Large intestine (tissue), 3 donors: ENCODE measurements around the gene TUBGCP2. TPM values are rescaled to one million over a fixed set of nuclear protein-coding genes. Genes with fewer than 3 reads are reported as not detected.

Experiments
- DNase-seq, 2 donors: peaks; one replicate each; pipeline versions ENCODE4 v3.0.0 to v3.0.0-alpha.2; 2013
- H3K27ac ChIP-seq: one replicate; pipeline ENCODE4 v1.5.1; 2013; ENCODE audit warnings: low read length
- H3K27me3 ChIP-seq: 2 replicates; pipeline ENCODE4 v1.6.1; 2013; ENCODE audit warnings: low read length; ENCODE audit not compliant: control insufficient read depth, insufficient read depth
- H3K36me3 ChIP-seq: 2 replicates; pipeline ENCODE4 v1.6.1; 2013; ENCODE audit warnings: low read length; ENCODE audit not compliant: control insufficient read depth, insufficient read depth
- H3K4me1 ChIP-seq: one replicate; pipeline ENCODE4 v1.6.1; 2013; ENCODE audit warnings: low read length; ENCODE audit not compliant: control insufficient read depth, insufficient read depth
- H3K4me3 ChIP-seq: one replicate; pipeline ENCODE4 v1.5.1; 2013; ENCODE audit warnings: low read length
- H3K9me3 ChIP-seq: one replicate; pipeline ENCODE4 v1.6.1; 2013; ENCODE audit warnings: mild to moderate bottlenecking, low read depth, low read length, moderate library complexity; ENCODE audit not compliant: control insufficient read depth
- WGBS: methylation state at CpG from one replicate; pipeline ENCODE4 v1.1.5; 2013; ENCODE audit warnings: low lambda C conversion rate; ENCODE audit not compliant: insufficient coverage; 5-methylcytosine and 5-hydroxymethylcytosine counted together
- polyA plus RNA-seq: library from polyadenylated mRNA; unstranded; fragments of 120-200 nt; gene quantifications from one replicate; pipeline ENCODE4 v1.2.1, GENCODE V29; 2013

The TUBGCP2 gene
- polyA plus RNA-seq, 1 donor, result 53.2 TPM

GRCh38 chr10:133334503-133335245 is 26.0 kb upstream of the TUBGCP2 start:
- peaks cover 73% of the 10 kb centered on the region for H3K27me3 ChIP-seq
- no CpG with 5 or more reads among the region's 51 CpGs for WGBS
- H3K27ac ChIP-seq, result no peak overlapping the region
- no peak overlapping the region for H3K4me3 ChIP-seq
- peak in 1 of 2 donors; percentile 19 for DNase-seq
- peaks cover 7% of the 10 kb centered on the region for H3K4me1 ChIP-seq
- peaks cover 35% of the 10 kb centered on the region for H3K9me3 ChIP-seq
- no peaks in the 10 kb centered on the region for H3K36me3 ChIP-seq

DNA sequence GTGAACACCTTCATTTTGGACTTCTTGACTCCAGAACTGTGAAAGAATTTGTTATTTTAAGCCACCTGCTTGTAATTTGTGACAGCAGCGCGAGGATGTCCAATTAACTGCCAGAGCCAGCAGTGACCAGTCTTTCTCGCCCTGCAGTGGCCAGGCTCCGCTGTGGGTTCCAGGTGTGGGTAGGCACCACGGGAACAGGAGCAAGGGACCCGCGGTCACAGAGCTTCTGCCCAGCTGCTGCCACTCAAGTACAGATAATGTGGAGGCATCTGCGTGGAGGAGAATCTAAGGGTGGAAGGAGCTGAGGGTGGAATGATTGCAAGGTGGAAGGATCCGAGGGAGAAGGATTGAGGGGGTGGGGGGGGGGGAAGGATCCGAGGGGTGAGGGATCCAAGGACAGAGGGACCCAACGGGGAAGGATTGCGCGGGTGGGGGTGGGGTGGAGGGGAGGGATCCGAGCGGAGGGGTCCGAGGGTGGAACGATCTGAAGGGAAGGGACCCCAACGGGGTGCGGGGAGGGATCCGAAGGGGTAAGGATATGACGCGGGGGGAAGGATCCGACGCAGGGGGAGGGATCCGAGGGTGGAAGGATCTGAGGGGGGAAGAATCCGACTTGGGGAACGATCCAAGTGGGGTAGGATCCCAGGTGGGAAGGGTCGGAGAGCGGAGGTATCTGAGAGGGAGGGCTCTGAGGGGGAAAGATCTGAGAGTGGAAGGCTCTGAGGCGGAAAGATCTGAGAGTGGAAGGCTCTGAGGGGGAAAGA is 24.4 kb upstream of the TUBGCP2 start:
- peaks cover 85% of the 10 kb centered on the region for H3K27me3 ChIP-seq
- DNase-seq, result no peak
- WGBS, result 78% methylated on average over 7 of the region's 30 CpGs
- no peak overlapping the region for H3K27ac ChIP-seq
- H3K4me1 ChIP-seq, result peaks cover 7% of the 10 kb centered on the region
- no peaks in the 10 kb centered on the region for H3K36me3 ChIP-seq
- peaks cover 26% of the 10 kb centered on the region for H3K9me3 ChIP-seq
- no peak overlapping the region for H3K4me3 ChIP-seq

GRCh38 chr10:133329491-133330202 is 21.0 kb upstream of the TUBGCP2 start:
- WGBS, result 4% methylated on average over 5 of the region's 37 CpGs
- Histone ChIP-seq H3K4me3 (peak overlapping the region; percentile 4), H3K36me3 (no peaks in the 10 kb centered on the region), H3K27me3 (peaks cover 84% of the 10 kb centered on the region), H3K4me1 (peaks cover 11% of the 10 kb centered on the region), H3K9me3 (peaks cover 14% of the 10 kb centered on the region), H3K27ac (no peak overlapping the region)
- peak; percentile 73 to 79 for DNase-seq

GRCh38 chr10:133328358-133329343 is 20.0 kb upstream of the TUBGCP2 start:
- Histone ChIP-seq H3K4me1 (peaks cover 11% of the 10 kb centered on the region), H3K27ac (no peak overlapping the region), H3K4me3 (no peak overlapping the region), H3K9me3 (peaks cover 11% of the 10 kb centered on the region), H3K27me3 (peaks cover 80% of the 10 kb centered on the region), H3K36me3 (no peaks in the 10 kb centered on the region)
- WGBS, result no CpG with 5 or more reads among the region's 15 CpGs
- DNase-seq, result no peak

- Histone ChIP-seq H3K4me1 (peaks cover 11% of the 10 kb centered on the region), H3K9me3 (peaks cover 8% of the 10 kb centered on the region), H3K4me3 (no peak overlapping the region), H3K27me3 (peaks cover 75% of the 10 kb centered on the region), H3K27ac (no peak overlapping the region), H3K36me3 (no peaks in the 10 kb centered on the region)
- DNase-seq, result no peak
- WGBS, result no CpG with 5 or more reads among the region's 12 CpGs
Observed at GRCh38 chr10:133327651-133328357, 19.1 kb upstream of the TUBGCP2 start.

DNA sequence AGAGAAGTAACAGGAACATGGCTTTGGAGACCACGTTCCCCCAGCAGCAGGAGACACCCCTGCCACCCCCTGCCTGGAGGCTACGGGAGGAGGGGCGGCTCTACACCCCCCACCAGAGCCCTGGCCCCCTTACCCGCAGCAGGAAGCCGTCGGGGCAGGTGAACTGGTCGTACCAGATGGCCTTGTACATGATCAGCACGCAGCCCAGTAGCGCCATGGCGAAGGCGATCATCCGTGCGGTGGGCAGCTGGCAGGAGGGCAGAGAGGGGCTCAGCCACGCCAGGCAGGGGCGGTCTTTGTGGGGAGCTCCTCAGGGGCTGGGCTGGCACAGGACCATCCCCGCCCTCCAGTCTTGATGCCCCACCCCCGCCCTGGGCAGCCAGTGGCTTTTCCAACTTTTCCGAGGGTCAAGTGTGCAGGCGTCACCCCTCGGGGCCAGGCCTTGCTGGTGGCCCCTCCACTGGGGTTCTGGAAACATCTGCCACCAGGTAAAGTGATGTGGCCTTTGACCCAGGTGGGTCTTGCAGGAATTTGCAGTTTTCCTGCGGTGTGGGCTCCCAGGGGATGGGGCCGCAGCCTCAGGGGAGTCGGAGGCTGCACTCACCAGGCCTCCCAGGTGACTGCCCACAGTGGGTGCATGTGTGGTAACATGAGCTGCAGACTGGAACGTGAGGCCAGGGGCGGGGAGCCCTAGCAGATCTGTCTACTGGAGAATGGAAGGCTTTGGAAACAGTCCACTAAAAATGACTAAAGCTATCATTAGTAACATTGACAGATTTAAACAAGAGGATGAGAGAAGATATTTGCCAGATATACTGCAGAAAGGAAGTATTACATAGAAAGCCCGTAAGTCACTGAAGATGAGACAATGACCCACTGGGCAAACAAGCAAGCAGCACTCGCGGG is 18.3 kb upstream of the TUBGCP2 start:
- Histone ChIP-seq H3K4me3 (no peak overlapping the region), H3K27ac (no peak overlapping the region), H3K36me3 (no peaks in the 10 kb centered on the region), H3K4me1 (peaks cover 11% of the 10 kb centered on the region), H3K9me3 (peaks cover 8% of the 10 kb centered on the region), H3K27me3 (peaks cover 68% of the 10 kb centered on the region)
- WGBS, result no CpG with 5 or more reads among the region's 28 CpGs
- no peak for DNase-seq

DNA sequence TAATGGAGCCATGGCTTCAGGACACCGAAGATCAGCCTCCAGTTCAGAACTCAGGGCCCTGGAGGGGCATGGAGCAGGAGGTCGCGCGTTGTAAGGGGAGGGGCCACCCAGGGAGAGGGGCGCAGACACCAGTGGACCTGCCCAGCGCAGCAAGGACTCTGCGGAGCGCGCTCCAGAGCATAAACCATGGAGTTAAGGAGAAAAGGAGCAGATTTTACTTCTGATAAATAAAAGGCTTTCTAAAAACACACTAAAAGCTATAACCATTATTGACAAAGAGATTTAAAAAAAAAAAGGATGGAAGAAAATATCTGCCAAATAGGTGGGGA is 17.5 kb upstream of the TUBGCP2 start:
- H3K27ac ChIP-seq, result no peak overlapping the region
- peak overlapping the region; percentile 10 for H3K4me3 ChIP-seq
- no CpG with 5 or more reads among the region's 9 CpGs for WGBS
- no peaks in the 10 kb centered on the region for H3K36me3 ChIP-seq
- DNase-seq, result no peak
- H3K27me3 ChIP-seq, result peaks cover 60% of the 10 kb centered on the region
- H3K4me1 ChIP-seq, result peaks cover 11% of the 10 kb centered on the region
- H3K9me3 ChIP-seq, result peaks cover 8% of the 10 kb centered on the region

DNA sequence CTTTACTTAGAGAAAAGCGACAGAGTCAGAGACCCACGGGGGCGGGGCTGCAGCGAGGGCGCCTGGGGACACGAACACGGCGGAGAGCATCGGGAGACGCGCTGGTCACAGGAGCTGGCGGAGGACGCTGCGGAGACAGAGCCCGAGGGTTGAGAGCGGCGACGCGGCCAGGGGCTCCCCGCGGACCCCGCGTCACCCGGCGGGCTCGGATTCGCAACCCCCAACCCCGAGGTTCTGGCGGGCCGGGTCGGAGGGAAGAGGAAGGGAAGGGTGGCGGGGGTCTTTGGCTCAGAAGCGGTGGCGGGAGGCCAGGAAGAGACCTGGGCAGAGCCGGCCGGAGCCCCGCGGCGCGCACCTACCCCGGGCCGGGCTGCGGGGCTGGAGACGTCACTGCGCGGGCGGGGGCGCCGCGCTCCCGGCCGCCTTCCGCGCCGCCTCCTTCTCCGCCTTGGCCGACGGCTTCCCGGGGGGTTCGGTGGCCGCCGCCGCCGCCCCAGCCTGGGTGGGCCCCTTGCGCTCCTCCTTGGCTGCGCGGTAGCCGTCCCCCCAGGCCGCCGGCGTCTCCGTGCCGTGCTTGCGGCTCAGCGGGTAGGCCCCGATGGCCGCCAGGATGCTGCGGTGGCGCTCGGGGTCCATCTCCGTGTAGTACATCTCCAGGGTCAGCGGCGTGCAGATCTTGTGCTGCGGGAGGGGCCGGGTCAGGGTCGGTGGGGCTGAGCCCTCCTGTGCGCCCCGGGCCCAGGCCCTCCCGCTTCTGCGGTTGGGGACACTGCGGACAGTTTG is 17.0 kb upstream of the TUBGCP2 start:
- DNase-seq, result no peak
- peak overlapping the region; percentile 33 for H3K27ac ChIP-seq
- no CpG with 5 or more reads among the region's 91 CpGs for WGBS

More for the DNA sequence above, 17.0 kb upstream of the TUBGCP2 start:
- H3K4me3 ChIP-seq, result peak overlapping the region; percentile 18
- H3K27me3 ChIP-seq, result peaks cover 54% of the 10 kb centered on the region
- H3K4me1 ChIP-seq, result peaks cover 11% of the 10 kb centered on the region
- peaks cover 11% of the 10 kb centered on the region for H3K9me3 ChIP-seq
- no peaks in the 10 kb centered on the region for H3K36me3 ChIP-seq
